Activated CD4-positive, alpha-beta T cell treated with anti-CD3 and anti-CD28 coated beads for 24 hours (primary cell): ENCODE results near the gene GTF3C4.

Experiments
- DNase-seq, 2 donors: peaks; one replicate each; pipeline ENCODE4 v3.0.0-alpha.2; 2020; ENCODE audit warnings: low read depth in 2 of 2

The GTF3C4 gene

GRCh38 chr9:132731230-132731629, 61.0 kb downstream of the GTF3C4 start:
- no peak for DNase-seq

DNA sequence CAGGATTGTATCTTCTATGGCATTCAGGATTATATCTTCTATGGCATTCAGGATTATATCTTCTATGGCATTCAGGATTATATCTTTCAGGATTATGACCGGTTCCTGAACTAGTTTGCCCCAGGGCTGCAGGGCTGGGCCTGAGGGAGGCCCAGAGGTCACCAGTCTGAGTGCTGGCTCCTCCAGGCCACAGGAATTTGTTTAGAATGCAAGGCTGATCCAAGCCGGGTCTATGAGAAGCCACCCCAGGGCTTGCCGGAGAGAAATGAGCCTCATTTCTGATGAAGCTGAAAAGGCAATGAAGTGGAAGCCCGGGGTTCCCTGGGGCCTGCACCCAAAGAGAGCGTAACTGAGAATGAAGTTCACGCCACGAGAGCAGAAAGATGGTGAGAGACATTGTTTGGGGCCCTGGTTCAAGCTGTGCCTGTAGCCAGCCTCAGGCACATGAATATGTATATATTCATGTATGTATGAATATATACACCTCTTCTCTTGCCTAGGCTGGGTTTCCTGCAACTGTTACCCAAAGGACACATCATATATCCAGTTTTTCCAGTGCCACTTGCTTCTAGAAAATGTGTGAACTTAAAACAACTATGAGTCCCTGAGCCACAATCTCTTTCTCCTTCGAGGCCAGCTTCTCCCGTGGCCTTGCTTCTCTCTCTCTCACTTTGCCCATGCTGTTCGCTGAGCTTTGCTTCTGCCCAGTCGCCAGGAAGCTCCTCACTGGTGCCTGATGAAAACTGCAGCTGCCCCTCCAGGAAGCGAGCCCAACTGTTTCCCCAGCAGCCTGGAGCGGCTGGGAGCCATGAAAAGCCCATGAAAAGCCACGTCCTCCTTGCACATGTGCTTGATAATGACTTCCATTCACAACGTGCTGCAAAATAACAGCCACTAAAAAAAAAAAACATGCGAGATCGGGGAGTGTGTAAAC, 62.3 kb downstream of the GTF3C4 start:
- no peak for DNase-seq

DNA sequence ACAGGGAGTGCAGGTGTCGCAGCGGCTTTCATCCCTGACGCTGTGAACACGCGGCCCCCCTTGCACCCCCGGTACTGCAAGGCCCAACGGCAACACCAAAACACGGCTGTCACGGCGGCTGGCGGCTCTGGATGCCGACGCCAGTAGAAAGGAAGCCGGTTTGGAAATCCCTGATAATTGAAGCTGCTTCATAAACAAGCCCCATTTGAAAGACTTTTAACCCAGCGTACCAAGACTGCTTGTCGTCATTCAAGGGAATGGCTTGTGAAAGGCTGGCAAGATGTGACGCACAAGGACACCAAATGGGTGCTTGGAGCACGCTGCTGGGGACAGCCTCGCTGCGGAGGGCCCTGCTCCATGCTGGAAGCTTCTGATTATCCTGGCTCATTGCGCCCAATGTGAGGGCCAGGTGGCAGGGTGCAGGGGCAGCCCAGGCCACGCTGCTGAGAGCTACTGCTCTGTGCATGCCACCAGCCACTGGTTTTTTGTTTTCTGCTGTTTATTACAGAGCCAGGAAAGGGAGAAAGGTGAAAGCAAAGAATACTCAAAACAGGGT, 63.1 kb downstream of the GTF3C4 start:
- DNase-seq = no peak

- no peak for DNase-seq
Measured at GRCh38 chr9:132739710-132740310, 69.5 kb downstream of the GTF3C4 start.

DNA sequence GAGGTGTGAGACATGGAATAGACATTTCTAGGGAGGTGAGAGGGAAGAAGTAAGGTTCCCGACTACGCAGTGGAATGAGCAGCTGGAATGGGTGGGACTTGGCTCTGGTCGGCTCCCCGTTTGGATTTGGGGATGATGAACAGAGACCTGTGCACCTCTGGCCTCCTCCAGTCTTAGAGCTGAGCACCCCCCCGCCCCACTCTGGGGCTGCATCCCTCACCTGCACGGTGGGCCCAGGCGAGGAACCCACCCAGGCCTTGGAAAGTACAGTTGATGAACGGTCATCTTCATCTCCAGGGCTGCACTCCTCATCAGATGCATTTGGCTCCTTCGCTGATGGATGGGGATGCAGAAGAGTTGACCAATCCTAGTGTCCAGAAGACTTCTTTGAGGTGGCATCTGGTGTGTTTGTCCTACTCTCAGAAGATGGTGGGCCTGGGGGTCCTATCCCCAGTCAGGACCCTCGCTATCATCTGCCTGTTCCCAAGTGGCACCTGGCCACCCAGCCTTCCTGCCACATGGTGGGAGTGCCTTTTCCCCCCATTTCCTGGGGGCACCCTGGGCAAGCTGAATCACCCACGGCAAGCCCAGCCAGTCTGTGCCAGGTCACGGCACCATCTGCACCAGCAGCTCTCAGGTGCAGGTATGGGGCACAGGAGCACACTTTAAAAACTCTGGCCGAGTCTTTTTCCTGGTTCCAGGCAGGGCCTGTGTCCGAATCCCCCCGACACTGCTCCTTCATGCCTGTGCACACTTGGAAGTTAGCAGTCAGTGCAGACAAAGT, 70.5 kb downstream of the GTF3C4 start:
- DNase-seq = no peak

GRCh38 chr9:132742821-132743311, 72.6 kb downstream of the GTF3C4 start:
- no peak for DNase-seq

DNA sequence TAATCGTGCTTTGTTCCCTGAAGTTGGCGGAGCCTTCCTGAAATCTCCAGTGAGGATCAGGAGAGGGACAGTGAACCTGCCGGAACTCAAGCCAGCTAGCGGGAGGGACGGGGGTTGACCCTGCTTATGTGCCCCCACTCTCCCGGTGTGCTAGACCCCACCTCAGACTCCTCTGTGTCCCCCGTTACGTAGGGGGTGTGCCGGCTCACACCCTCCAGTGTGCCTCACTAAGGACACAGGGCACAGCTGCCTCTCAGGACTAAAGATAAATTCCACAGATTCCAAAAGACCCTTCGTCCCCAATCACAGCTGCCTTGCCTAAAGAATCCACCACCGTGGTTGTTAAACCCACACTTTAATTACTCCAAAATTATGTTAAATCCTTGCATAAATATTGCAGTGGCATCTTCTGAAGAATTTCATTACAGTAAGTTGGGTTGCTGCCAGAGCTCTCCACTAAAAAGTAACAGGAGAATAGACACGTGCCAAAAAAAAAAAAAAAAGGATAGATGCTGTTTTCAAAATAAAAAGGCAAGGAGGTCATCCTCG, 73.7 kb downstream of the GTF3C4 start:
- DNase-seq = no peak
